WTC11 (cell line): ENCODE results near the gene AFF3. TPM values are rescaled to one million over a fixed set of nuclear protein-coding genes. Genes with fewer than 3 reads are reported as not detected.
A peak's percentile ranks its signal among the peaks of the same experiment; 100 is the strongest.

ENCODE experiments used
- ATAC-seq: fragments of 200-7000 bp; cut with Tn5 transposase; 2 replicates; pipeline ENCODE4 v1.10.0; 2021; ENCODE audit warnings: mild to moderate bottlenecking, moderate library complexity
- CTCF ChIA-PET: fragments of 300-600 bp; sonication (Branson Sonifier 250); formaldehyde crosslinking; loops from one replicate; lab custom pipeline; 2021; ENCODE audit warnings: antibody characterized with exemption; lab: Charles Lee
- POLR2A ChIA-PET: fragments of 350-600 bp; sonication (Branson Sonifier 250); formaldehyde crosslinking; loops from one replicate; lab custom pipeline; 2021; ENCODE audit warnings: antibody characterized with exemption; lab: Charles Lee
- DNase-seq: peaks from one replicate; pipeline ENCODE4 v3.0.0; 2021; ENCODE audit warnings: low spot score
- H3K27ac Mint-ChIP-seq: 2 replicates; pipeline ENCODE4 v1.8.0; 2021; ENCODE audit warnings: mixed read lengths
- H3K27me3 Mint-ChIP-seq: 2 replicates; pipeline ENCODE4 v1.8.0; 2021; ENCODE audit warnings: low read depth, mild to moderate bottlenecking, moderate library complexity, mixed read lengths
- H3K36me3 Mint-ChIP-seq: 2 replicates; pipeline ENCODE4 v1.8.0; 2021; ENCODE audit warnings: mixed read lengths
- H3K4me1 Mint-ChIP-seq: 2 replicates; pipeline ENCODE4 v1.8.0; 2022; ENCODE audit warnings: mixed read lengths
- H3K4me3 Mint-ChIP-seq: 2 replicates; pipeline ENCODE4 v1.8.0; 2021; ENCODE audit warnings: mild to moderate bottlenecking, moderate library complexity, mixed read lengths
- H3K9me3 Mint-ChIP-seq: 2 replicates; pipeline ENCODE4 v1.8.0; 2021; ENCODE audit warnings: mixed read lengths
- NFYB ChIP-seq: sonication (generic); formaldehyde crosslinking; conservative IDR thresholded peaks from 2 replicates; pipeline ENCODE4 v1.8.0; 2022; ENCODE audit warnings: low read depth, missing genetic modification reagents
- NR1H2 ChIP-seq: sonication (generic); formaldehyde crosslinking; IDR thresholded peaks from 2 replicates; pipeline ENCODE4 v1.9.0; 2021; ENCODE audit warnings: mild to moderate bottlenecking, moderate library complexity, missing genetic modification reagents
- NR3C1 ChIP-seq: sonication (generic); formaldehyde crosslinking; conservative IDR thresholded peaks from 2 replicates; pipeline ENCODE4 v1.8.1; 2023; ENCODE audit warnings: low read depth, mild to moderate bottlenecking, missing genetic modification reagents
- ZNF232 ChIP-seq: sonication (generic); formaldehyde crosslinking; IDR thresholded peaks from 2 replicates; pipeline ENCODE4 v1.8.0; 2022; ENCODE audit warnings: mild to moderate bottlenecking, missing genetic modification reagents
- ZNF317 ChIP-seq: sonication (generic); formaldehyde crosslinking; IDR thresholded peaks from 2 replicates; pipeline ENCODE4 v1.8.1; 2023; ENCODE audit warnings: low read depth, mild to moderate bottlenecking, moderate library complexity, missing genetic modification reagents, borderline replicate concordance
- ZNF671 ChIP-seq: fragments of 250-450 bp; sonication (Bioruptor Pico); IDR thresholded peaks from 2 replicates; pipeline ENCODE4 v1.8.0; 2021; ENCODE audit warnings: mild to moderate bottlenecking
- total RNA-seq: library from RNA; stranded (reverse); gene quantifications from 3 replicates; pipeline ENCODE4 v1.2.3, GENCODE V29; 2021
- TF ChIP-seq, protein P1 (sequence below): sonication (generic); formaldehyde crosslinking; IDR thresholded peaks from 2 replicates; pipeline ENCODE4 v1.8.1; 2023; ENCODE audit warnings: mild to moderate bottlenecking, missing genetic modification reagents, moderate library complexity
- TF ChIP-seq, protein P2 (sequence below): sonication (generic); formaldehyde crosslinking; IDR thresholded peaks from 2 replicates; pipeline ENCODE4 v1.8.1; 2023; ENCODE audit warnings: mild to moderate bottlenecking, missing genetic modification reagents, borderline replicate concordance
- TF ChIP-seq, protein P3 (sequence below): sonication (generic); formaldehyde crosslinking; IDR thresholded peaks from 2 replicates; pipeline ENCODE4 v1.8.0; 2022; ENCODE audit warnings: mild to moderate bottlenecking, missing genetic modification reagents
- TF ChIP-seq, protein P4 (sequence below): sonication (generic); formaldehyde crosslinking; IDR thresholded peaks from 2 replicates; pipeline ENCODE4 v1.8.0; 2023; ENCODE audit warnings: missing genetic modification reagents
- TF ChIP-seq, protein P5 (sequence below): sonication (generic); formaldehyde crosslinking; IDR thresholded peaks from 2 replicates; pipeline ENCODE4 v1.8.0; 2022; ENCODE audit warnings: mild to moderate bottlenecking, missing genetic modification reagents

Gene AFF3
- total RNA-seq, 1 experiment from 2014 or later: 1.2 TPM

DNA sequence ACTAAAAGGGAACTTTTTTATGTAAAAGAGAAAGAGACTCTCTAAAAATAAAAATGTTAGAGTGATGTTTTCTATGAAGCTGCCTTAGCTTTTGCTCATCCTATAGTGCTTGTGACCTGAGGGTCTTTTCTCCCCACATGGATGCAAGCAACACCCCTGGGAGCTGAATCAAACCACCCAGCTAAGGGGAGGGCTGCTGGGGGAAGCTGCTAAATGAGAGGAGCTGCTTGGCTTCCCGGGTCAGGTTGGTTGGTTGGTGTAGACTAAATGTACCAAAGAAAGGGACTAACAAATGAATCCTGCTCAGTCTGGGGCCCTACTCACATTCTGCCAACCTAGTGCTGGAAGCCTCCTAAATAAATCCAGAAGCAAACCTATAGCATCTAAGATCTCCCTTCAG lies 35.0 kb downstream of the AFF3 start (continued):
- TF ChIP-seq, protein P1, sequence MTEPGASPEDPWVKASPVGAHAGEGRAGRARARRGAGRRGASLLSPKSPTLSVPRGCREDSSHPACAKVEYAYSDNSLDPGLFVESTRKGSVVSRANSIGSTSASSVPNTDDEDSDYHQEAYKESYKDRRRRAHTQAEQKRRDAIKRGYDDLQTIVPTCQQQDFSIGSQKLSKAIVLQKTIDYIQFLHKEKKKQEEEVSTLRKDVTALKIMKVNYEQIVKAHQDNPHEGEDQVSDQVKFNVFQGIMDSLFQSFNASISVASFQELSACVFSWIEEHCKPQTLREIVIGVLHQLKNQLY (CRISPR knock-in tag): no peak

DNA sequence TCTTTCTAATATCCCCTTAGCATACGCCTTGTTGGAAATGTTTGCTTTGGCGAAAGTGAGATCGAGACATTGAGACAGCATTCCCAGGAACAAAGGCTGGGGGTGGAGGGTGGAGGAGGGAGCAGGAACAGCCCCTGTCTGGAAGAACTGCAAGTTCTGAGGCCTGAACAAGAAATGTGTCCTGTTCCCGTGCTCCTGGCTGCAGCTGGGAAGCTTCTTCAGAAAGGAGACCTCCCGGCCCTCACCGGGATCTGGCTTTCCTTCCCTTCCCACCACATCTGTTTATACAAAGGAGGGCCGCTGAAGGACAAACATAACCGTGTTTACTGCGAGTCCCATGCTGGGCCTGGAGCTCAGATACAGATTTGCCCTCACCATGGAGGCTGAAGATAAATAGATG lies 35.9 kb downstream of the AFF3 start:
- Mint-ChIP-seq H3K36me3 (no peaks in the 10 kb centered on the region), H3K27ac (no peak overlapping the region), H3K9me3 (no peaks in the 10 kb centered on the region), H3K4me1 (peaks cover 22% of the 10 kb centered on the region), H3K4me3 (peak overlapping the region; percentile 78), H3K27me3 (peaks cover 77% of the 10 kb centered on the region)
- CTCF ChIA-PET: interaction anchor here (2.0 to 2.2 kb wide), 2 partner anchors 154 to 156 kb away, joined by 18 read pairs; no protein-coding TSS in a partner anchor
- POLR2A ChIA-PET: no interaction called here
- TF ChIP-seq, protein P2, sequence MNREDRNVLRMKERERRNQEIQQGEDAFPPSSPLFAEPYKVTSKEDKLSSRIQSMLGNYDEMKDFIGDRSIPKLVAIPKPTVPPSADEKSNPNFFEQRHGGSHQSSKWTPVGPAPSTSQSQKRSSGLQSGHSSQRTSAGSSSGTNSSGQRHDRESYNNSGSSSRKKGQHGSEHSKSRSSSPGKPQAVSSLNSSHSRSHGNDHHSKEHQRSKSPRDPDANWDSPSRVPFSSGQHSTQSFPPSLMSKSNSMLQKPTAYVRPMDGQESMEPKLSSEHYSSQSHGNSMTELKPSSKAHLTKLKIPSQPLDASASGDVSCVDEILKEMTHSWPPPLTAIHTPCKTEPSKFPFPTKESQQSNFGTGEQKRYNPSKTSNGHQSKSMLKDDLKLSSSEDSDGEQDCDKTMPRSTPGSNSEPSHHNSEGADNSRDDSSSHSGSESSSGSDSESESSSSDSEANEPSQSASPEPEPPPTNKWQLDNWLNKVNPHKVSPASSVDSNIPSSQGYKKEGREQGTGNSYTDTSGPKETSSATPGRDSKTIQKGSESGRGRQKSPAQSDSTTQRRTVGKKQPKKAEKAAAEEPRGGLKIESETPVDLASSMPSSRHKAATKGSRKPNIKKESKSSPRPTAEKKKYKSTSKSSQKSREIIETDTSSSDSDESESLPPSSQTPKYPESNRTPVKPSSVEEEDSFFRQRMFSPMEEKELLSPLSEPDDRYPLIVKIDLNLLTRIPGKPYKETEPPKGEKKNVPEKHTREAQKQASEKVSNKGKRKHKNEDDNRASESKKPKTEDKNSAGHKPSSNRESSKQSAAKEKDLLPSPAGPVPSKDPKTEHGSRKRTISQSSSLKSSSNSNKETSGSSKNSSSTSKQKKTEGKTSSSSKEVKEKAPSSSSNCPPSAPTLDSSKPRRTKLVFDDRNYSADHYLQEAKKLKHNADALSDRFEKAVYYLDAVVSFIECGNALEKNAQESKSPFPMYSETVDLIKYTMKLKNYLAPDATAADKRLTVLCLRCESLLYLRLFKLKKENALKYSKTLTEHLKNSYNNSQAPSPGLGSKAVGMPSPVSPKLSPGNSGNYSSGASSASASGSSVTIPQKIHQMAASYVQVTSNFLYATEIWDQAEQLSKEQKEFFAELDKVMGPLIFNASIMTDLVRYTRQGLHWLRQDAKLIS (CRISPR knock-in tag): no peak
- no peak for TF ChIP-seq NR3C1
- TF ChIP-seq, protein P1 (CRISPR knock-in tag): no peak
- no peak for TF ChIP-seq ZNF232
- no peak for TF ChIP-seq ZNF317 (CRISPR knock-in tag)
- TF ChIP-seq, protein P3, sequence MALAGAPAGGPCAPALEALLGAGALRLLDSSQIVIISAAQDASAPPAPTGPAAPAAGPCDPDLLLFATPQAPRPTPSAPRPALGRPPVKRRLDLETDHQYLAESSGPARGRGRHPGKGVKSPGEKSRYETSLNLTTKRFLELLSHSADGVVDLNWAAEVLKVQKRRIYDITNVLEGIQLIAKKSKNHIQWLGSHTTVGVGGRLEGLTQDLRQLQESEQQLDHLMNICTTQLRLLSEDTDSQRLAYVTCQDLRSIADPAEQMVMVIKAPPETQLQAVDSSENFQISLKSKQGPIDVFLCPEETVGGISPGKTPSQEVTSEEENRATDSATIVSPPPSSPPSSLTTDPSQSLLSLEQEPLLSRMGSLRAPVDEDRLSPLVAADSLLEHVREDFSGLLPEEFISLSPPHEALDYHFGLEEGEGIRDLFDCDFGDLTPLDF (CRISPR knock-in tag): no peak
- TF ChIP-seq, protein P4, sequence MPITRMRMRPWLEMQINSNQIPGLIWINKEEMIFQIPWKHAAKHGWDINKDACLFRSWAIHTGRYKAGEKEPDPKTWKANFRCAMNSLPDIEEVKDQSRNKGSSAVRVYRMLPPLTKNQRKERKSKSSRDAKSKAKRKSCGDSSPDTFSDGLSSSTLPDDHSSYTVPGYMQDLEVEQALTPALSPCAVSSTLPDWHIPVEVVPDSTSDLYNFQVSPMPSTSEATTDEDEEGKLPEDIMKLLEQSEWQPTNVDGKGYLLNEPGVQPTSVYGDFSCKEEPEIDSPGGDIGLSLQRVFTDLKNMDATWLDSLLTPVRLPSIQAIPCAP (CRISPR knock-in tag): no peak
- no peak for TF ChIP-seq ZNF671 (CRISPR knock-in tag)
- TF ChIP-seq NR1H2 (CRISPR knock-in tag): no peak
- ATAC-seq: peak; percentile 38
- peak; percentile 40 for DNase-seq

DNA sequence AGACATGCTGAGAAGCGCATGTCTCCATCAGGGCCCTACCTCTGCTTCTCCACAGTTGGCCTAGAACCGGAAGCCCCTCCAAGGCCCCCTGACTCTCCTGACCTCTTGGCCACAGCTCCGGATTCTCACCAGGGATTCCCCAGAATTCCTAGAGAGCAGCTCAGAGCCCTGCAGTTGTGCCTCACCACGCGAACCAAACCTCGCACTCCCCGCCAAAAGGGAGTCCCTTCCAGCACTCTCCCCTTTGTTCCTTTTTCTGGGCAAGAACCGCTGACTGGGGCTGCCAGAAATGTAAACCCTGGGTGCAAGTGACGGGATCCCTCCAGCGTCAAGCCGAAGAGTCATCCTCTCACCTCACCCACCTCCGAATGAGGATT lies 36.7 kb downstream of the AFF3 start:
- Mint-ChIP-seq H3K36me3 (no peaks in the 10 kb centered on the region), H3K27ac (no peak overlapping the region), H3K4me3 (peak overlapping the region; percentile 78), H3K9me3 (no peaks in the 10 kb centered on the region), H3K27me3 (peaks cover 72% of the 10 kb centered on the region), H3K4me1 (peaks cover 22% of the 10 kb centered on the region)
- DNase-seq (peak; percentile 23), ATAC-seq (peak; percentile 10)
- POLR2A ChIA-PET: no interaction called here
- CTCF ChIA-PET: interaction anchor here (0.9 to 2.2 kb wide), 4 partner anchors 69 to 157 kb away, joined by 3 to 18 read pairs (median 11); no protein-coding TSS in a partner anchor
- no peak for TF ChIP-seq NFYB (CRISPR knock-in tag)
- TF ChIP-seq, protein P5, sequence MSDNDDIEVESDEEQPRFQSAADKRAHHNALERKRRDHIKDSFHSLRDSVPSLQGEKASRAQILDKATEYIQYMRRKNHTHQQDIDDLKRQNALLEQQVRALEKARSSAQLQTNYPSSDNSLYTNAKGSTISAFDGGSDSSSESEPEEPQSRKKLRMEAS: peak; percentile 32; the same call in 1 of the 2 replicates
